Nephron progenitor cell (in vitro differentiated cells): ENCODE data around the gene SH3BGRL2.
A peak's percentile ranks its signal among the peaks of the same experiment; 100 is the strongest.

Experiments used
- DNase-seq: peaks from one replicate; pipeline ENCODE4 v3.0.0; 2021
- H3K27ac Mint-ChIP-seq: 2 replicates; pipeline ENCODE4 v1.8.0; 2021; ENCODE audit warnings: mild to moderate bottlenecking, moderate library complexity, mixed read lengths
- H3K27me3 Mint-ChIP-seq: 2 replicates; pipeline ENCODE4 v1.8.0; 2021; ENCODE audit warnings: mild to moderate bottlenecking, low read depth, mixed read lengths; ENCODE audit not compliant: poor library complexity
- H3K36me3 Mint-ChIP-seq: 2 replicates; pipeline ENCODE4 v1.8.0; 2021; ENCODE audit warnings: low read depth, mixed read lengths
- H3K4me1 Mint-ChIP-seq: 2 replicates; pipeline ENCODE4 v1.8.0; 2021; ENCODE audit warnings: mixed read lengths
- H3K4me3 Mint-ChIP-seq: 2 replicates; pipeline ENCODE4 v1.8.0; 2021; ENCODE audit warnings: mild to moderate bottlenecking, moderate library complexity, mixed read lengths
- H3K9me3 Mint-ChIP-seq: 2 replicates; pipeline ENCODE4 v1.8.0; 2021; ENCODE audit warnings: mild to moderate bottlenecking, moderate library complexity, mixed read lengths
- CTCF ChIP-seq: fragments of 200-600 bp; sonication (generic); IDR thresholded peaks from 2 replicates; pipeline ENCODE4 v1.5.0; 2021; ENCODE audit warnings: antibody characterized with exemption

Gene SH3BGRL2

GRCh38 chr6:79665725-79666551 is 34.8 kb downstream of the SH3BGRL2 start:
- DNase-seq, result no peak
- peaks cover 44% of the 10 kb centered on the region for H3K4me1 Mint-ChIP-seq
- peaks cover 25% of the 10 kb centered on the region for H3K9me3 Mint-ChIP-seq
- H3K36me3 Mint-ChIP-seq, result peaks cover 33% of the 10 kb centered on the region
- no peak overlapping the region for H3K4me3 Mint-ChIP-seq
- H3K27ac Mint-ChIP-seq, result peak overlapping the region; percentile 68
- H3K27me3 Mint-ChIP-seq, result no peaks in the 10 kb centered on the region
- no peak for TF ChIP-seq CTCF

- H3K9me3 Mint-ChIP-seq, result peaks cover 18% of the 10 kb centered on the region
- no peak overlapping the region for H3K27ac Mint-ChIP-seq
- TF ChIP-seq CTCF, result no peak
- DNase-seq, result no peak
- H3K36me3 Mint-ChIP-seq, result peaks cover 26% of the 10 kb centered on the region
- H3K4me1 Mint-ChIP-seq, result peaks cover 51% of the 10 kb centered on the region
- no peaks in the 10 kb centered on the region for H3K27me3 Mint-ChIP-seq
- no peak overlapping the region for H3K4me3 Mint-ChIP-seq
Measured at GRCh38 chr6:79666634-79667033, 35.5 kb downstream of the SH3BGRL2 start.

- Mint-ChIP-seq H3K27ac (peak overlapping the region; percentile 98), H3K36me3 (peaks cover 10% of the 10 kb centered on the region), H3K4me1 (peaks cover 64% of the 10 kb centered on the region), H3K9me3 (peaks cover under 1% of the 10 kb centered on the region), H3K4me3 (peak overlapping the region; percentile 21), H3K27me3 (no peaks in the 10 kb centered on the region)
- TF ChIP-seq CTCF, result no peak
- DNase-seq, result peak; percentile 13
Measured at GRCh38 chr6:79668381-79668780, 37.3 kb downstream of the SH3BGRL2 start.

- no peak for TF ChIP-seq CTCF
- H3K36me3 Mint-ChIP-seq, result peaks cover 15% of the 10 kb centered on the region
- no peak overlapping the region for H3K4me3 Mint-ChIP-seq
- no peak for DNase-seq
- H3K9me3 Mint-ChIP-seq, result no peaks in the 10 kb centered on the region
- H3K27ac Mint-ChIP-seq, result peak overlapping the region; percentile 51
- no peaks in the 10 kb centered on the region for H3K27me3 Mint-ChIP-seq
- peaks cover 60% of the 10 kb centered on the region for H3K4me1 Mint-ChIP-seq
Measured at GRCh38 chr6:79669766-79670165, 38.6 kb downstream of the SH3BGRL2 start.

GRCh38 chr6:79670789-79671188 is 39.7 kb downstream of the SH3BGRL2 start:
- TF ChIP-seq CTCF, result no peak
- H3K27ac Mint-ChIP-seq, result no peak overlapping the region

More at GRCh38 chr6:79670789-79671188, 39.7 kb downstream of the SH3BGRL2 start:
- DNase-seq, result no peak
- Mint-ChIP-seq H3K27me3 (no peaks in the 10 kb centered on the region), H3K4me1 (peaks cover 60% of the 10 kb centered on the region), H3K9me3 (peaks cover 5% of the 10 kb centered on the region), H3K4me3 (no peak overlapping the region), H3K36me3 (peaks cover 25% of the 10 kb centered on the region)
